IPS DF 19.7 (cell line): Measurements from ENCODE around the gene KIF22.
A peak's percentile ranks its signal among the peaks of the same experiment; 100 is the strongest.
"Not testable (repeated sequence)": the region's sequence is repeated elsewhere in the genome, so short reads cannot be mapped to it uniquely, and the experiment has no call there.

ENCODE experiments used
- DNase-seq: peaks from one replicate; pipeline ENCODE4 v3.0.0-alpha.2; 2013; ENCODE audit warnings: low read depth, low spot score

The KIF22 gene

DNA sequence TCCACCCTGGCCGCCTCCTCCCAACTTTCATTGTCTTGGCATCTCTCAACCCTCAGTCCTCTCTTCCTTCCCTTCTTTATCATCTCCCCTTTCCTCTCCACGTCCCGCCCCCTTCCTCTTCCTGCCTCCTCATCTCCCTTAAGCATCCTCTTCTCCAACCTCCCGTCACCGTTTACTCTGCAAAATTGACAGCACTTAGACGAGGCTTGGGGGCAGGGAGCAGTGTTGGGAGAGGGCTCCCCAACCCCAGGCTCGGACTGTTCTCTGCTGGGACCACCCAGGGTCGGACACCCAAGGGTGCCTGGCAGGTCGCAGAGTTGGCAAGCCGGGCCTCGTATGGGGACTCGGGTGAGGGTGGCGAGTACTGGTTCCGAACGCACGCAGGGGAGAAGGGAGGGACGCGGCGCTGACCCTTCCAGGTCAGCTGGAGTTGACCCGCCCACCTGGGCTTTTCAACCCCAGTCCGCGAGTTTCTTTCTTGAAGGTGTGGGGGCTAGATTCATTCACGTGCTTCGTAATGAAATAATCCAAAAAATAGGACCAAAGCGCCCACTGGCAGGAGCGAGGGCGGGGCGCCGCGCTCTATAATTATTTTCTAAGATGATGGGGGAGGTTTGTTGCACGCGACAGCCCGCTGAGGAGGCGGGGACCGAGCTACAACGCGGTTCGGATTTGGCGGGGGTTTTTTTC is 24.6 kb downstream of the KIF22 start:
- no peak for DNase-seq

DNA sequence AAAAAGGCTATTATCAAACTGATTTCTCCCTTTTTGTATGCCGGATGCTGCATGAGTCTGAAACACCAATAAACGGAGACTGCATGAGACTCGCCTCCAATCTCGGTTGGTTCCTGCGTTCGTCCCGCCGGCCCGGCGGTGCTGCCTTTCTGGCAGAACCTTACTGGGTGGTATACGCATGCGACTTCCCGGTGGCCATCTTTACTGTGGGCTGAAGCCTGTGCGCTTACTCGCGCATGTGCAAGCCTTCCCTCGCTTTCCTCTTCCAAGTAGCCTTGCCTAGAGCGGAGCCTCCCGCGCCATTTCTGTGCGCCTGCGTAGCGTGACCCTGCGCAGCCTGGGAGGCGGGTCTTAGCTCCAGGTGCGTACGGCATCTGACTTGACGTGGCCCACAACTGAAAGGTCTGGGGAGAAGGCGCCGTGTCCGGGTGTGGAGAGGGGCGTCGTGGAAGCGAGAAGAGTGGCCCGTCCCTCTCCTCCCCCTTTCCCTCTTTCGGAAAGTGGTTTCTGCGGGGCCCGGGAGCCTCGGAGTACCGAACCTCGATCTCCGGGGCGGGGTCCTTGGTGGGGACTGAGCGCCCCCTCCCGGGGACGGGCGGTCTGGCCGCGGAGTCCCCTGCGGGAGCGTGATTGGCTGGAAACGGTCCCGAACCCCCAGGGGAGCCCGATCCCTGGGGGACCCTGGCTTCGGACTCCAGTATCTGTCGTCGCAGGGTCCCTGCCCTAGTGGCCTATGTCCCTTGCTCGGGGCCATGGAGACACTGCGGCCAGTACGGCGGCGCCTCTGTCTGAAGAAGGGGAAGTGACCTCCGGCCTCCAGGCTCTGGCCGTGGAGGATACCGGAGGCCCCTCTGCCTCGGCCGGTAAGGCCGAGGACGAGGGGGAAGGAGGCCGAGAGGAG is 25.5 kb downstream of the KIF22 start, which contains the start of gene PAGR1:
Gene PAGR1, plus strand, starts transcription at position 360 of the 901 bp plus-strand sequence. Its CDS starts 374 bp downstream, at position 734.
- DNase-seq = peak; percentile 98

DNA sequence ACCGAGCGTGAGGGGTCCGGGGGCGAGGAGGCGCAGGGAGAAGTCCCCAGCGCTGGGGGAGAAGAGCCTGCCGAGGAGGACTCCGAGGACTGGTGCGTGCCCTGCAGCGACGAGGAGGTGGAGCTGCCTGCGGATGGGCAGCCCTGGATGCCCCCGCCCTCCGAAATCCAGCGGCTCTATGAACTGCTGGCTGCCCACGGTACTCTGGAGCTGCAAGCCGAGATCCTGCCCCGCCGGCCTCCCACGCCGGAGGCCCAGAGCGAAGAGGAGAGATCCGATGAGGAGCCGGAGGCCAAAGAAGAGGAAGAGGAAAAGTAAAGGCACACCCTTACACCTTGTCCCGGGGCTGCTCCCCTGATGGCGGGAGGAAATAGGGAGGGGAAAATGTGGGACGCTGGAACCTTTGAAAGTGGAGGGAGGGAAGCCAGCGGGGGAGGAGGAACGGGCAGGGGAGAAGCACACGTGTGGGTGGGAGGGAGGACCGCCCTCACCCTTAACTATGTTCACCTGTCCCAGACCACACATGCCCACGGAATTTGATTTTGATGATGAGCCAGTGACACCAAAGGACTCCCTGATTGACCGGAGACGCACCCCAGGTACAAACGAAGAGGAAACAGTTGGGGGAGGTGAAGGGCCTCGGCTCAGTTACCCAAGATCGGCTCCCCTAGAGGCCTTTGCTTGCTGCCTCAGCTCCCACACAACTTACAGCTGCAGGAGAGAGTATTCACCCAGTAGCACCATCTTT is 26.3 kb downstream of the KIF22 start:
- DNase-seq = no peak

DNA sequence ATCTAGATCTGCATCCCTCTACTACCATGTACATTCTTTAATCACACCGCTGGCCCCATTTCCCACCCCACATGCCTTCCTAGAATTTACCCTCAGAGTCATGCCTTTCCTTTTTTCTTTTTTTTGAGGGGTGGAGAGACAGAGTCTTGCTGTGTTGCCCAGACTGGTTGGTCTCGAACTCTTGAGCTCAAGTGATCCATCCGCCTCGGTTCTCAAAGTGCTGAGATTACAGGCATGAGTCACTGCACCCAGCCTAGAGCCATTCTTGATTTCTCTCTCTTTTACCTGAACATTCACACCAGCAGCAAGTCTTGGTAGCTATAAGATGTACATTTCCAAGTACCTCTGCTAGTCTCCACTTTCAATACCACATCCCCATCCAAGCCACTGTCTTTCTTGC is 27.5 kb downstream of the KIF22 start:
- no peak for DNase-seq

DNA sequence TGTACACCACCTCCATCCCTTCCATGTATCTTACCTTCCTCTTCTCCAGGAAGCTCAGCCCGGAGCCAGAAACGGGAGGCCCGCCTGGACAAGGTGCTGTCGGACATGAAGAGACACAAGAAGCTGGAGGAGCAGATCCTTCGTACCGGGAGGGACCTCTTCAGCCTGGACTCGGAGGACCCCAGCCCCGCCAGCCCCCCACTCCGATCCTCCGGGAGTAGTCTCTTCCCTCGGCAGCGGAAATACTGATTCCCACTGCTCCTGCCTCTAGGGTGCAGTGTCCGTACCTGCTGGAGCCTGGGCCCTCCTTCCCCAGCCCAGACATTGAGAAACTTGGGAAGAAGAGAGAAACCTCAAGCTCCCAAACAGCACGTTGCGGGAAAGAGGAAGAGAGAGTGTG is 29.0 kb downstream of the KIF22 start:
- no peak for DNase-seq

DNA sequence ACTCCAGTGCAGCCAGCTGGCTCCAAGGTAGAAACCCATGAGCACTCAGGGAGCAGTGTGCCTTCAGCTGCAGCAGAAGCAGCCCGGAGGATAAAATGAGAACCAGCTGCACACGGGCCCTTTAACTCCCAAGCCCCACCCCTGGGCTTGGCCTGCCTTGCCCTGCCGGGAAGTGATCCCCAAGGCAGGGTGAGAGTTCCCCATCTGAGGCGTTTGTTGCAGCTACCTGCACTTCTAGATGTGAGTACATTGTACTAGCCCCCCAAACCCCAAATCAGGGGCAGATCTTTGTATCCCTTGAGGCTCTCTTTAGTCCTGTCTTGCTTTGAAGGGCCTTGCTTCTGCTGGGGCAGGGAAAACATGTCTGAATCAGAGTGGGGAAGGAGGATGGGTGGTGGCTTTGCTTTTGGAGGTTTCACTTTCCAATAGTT is 29.7 kb downstream of the KIF22 start, which contains the start of gene MVP:
Gene MVP, plus strand, starts transcription at position 192 of the 431 bp plus-strand sequence. CDS start 10,088 bp downstream, outside the sequence.
- no peak for DNase-seq

DNA sequence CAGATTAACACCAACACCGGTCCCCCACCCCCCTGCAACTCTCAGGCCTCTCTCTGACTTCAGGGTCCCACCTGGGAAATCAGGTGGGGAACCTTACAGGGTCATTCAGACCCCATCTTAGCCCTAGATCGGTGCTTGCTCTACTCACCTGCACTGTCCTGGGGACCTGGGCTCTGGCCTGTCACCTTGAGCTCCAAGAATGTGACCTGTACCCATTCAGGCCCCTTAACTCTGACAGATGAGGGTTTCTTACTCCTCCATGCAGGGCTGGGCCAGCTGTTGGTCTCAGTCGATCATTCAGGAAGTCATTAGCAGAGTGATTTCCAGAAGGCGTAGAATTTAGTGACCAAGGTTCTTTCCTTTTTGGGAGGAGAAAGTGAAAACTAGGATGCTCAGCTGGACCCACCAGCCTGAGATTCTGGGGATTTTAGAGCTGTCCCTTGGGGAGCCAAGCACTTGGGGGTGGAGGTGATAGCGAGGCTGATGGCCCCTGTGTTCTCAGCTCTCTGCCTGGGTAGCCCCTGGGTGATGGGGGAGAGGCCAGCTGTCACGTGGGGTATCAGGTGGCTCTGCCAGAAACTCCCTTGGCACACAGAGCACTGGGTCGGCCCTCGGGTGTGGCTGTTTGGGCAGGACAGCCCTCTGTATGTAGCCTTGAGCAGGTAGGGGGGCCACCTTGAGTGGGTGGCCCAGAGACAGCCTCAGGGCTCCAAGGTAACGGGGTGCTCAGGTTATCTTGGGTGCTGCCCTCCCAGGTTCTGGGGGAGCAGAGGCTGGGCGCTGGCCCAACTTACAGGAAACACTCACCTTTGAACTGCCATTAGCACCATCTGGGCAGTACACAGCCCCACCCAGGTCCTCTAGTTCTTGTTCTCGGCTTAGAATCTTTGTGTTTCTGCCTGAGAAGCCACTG is 30.4 kb downstream of the KIF22 start:
- no peak for DNase-seq

DNA sequence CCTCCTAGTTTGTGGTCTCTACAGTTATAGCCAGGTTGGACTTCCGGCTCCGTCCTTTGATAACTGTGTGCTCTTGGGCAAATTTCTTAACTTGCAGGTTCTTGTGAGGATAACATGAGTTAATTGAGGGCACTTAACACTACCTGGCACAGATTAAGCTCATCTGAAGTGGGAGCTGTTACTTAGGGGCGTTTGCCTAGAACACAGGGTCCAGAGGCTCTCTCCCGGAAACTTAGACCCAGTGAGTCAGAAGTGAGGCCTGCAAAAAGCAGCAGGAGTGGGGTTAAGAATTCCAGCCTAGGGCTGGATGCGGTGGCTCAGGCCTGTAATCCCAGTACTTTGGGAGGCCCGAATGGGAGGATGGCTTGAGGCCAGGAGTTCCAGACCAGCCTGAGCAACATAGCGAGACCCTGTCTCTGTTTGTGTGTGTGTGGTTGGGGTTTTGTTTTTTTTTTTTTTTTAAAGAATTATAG is 31.1 kb downstream of the KIF22 start:
- no peak for DNase-seq

DNA sequence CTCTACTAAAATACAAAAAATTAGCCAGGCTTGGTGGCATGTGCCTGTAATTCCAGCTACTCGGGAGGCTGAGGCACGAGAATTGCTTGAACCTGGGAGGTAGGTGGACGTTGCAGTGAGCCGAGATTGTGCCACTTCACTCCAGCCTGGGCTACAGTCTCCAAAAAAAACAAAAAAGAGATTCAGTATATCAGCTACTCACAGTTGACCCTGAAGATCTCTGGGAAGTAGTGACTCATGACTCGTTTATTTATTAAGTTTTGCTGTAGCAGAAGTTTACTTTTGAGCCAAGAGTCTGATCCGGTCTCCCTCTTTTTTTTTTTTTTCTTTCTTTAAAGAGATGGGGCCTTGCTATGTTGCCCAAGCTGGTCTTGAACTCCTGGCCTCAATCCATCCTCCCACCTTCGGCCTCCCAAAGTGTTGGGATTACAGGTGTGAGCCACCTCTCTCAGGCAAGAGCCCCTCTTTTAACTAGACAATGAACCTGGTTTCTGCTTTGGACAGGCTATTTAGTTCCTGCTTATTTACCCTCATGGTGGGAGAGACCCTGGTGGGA is 34.1 kb downstream of the KIF22 start:
- DNase-seq = no peak

DNA sequence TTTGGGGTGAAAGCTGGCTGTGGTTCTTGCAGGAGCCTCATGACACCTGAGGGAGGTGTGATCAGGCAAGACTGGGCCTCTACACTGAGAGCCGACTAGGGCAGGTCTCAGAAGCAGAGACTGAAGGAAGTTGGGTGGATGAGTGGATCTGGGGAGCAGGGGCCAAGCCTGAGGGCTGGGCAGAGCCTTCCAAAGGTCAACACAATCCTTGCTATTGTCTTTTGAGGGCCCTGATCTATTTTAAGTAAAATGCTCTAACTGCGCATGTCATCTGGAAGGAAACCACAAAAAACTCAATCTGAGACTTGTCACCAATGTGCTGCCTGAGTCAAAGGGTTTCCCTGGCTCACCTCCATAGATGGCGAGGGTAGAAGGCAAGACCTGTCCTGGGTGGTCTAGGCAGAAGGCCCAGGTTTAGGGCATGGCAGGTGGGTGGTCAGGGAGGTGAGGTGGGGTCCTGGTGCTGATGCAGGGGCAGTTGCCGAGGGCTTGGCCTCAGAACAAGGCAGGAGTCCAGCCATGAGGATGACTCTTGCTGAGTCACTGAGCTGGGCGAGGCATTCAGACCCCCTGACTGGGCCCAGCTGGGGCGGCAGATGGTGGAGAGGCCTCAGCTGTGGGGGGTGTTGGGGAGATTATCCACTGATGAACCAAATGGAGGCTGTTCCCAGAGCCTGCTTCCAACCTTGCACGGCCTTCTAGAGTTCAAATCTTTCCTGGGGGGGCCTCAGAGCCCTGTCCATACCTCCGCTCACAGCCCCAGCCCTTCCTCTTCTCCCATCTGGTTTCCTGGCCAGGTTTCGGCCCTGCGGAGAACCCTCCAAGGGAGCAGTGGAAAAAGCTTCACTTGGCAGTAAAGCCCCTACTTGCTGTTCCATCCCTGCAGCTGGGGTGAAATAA is 34.8 kb downstream of the KIF22 start:
- no peak for DNase-seq

DNA sequence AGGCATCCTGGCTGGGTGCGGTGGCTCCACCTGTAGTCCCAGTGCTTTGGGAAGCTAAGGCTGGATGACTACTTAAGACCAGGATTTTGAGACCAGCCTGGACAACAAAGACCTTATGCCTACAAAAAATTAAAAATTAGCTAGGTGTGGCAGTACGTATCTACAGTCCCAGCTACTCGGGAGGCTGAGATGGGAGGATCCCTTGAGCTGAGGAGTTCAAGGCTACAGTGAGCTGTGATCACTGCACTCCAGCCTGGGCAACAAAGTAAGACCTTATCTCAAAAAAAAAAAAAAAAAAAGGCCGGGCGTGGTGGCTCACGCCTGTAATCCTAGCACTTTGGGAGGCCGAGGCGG is 35.8 kb downstream of the KIF22 start:
- no peak for DNase-seq

DNA sequence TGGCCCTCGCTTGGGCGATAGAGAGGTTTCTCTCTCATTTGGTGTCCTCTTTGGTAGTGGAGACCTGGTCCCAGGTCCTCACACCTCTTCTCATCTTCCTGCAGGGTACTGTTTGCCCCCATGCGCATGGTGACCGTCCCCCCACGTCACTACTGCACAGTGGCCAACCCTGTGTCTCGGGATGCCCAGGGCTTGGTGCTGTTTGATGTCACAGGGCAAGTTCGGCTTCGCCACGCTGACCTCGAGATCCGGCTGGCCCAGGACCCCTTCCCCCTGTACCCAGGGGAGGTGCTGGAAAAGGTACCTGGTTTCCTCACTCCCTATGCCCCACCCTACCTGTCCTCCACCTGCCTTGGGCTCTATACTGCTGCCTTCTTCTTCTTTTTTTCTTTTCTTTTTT is 40.2 kb downstream of the KIF22 start:
- DNase-seq = no peak

DNA sequence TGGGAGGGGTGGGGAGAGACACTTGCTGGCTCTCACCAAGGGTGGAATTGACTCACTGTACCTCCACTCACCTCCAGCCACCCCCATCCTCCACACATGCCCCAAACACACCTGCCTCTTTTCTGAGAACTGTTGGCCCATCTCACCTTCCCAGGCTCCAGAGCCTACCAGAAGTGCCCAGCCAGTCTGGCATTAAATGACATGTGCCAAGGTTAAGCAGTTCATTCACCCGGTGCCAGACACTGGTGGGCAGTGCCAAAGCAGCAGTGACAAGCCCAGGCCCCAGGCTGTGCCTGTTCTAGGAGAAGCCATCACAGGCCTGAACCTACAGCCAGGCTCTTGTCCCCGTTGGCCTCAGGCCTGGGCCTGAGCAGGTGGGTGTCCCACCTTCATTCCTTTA is 40.9 kb downstream of the KIF22 start:
- DNase-seq = no peak

DNA sequence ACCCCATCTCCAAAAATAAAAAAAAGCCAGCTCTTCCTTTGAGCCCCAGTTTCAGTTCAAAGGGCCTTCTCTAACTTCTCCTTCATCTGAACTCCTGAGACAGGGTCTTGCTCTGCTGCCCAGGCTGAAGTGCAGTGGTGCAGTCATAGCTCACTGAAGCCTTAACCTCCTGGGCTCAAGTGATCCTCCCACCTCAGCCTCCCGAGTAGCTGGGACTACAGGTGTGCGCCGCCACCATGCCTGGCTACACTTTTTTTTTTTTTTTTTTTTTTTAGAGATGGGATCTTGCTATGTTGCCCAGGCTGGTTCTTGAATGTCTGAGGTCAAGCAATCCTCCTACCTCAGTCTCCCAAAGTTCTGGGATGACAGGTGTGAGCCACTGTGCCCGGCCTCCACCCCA is 42.7 kb downstream of the KIF22 start:
- not testable (repeated sequence) for DNase-seq

DNA sequence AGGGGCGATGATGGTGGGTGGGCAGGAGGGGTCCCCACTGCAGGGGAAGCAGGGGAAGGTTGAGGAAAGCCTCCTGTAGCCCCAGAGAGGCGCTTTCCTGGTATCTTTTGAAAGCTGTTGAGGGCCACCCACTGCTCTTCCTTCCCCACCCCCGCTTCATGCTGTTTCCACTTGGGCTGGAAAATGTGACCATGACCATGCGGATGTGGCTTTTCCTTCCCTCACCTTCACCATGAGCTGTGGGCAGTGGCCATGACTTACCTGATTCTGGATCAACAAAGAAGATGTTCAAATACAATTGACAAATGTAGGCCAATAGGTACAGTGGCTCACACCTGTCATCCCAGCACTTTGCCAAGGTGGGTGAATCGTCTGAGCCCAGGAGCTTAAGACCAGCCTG is 43.5 kb downstream of the KIF22 start:
- DNase-seq = no peak

DNA sequence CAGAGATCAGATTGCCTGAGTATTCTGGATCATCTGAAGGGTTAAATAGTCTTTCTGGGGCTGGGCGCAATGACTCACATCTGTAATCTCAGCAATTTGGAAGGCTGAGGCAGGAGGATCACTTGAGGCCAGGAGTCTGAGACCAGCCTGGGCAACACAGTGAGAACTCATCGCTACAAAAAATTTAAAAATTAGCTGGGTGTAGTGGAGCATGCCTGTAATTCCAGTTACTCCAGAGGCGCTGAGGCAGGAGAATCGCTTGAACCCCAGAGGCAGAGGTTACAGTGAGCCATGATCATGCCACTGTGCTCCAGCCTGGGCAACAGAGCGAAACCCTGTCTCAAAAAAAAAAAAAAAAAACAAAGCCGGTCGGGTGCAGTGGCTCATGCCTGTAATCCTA is 45.4 kb downstream of the KIF22 start:
- no peak for DNase-seq

DNA sequence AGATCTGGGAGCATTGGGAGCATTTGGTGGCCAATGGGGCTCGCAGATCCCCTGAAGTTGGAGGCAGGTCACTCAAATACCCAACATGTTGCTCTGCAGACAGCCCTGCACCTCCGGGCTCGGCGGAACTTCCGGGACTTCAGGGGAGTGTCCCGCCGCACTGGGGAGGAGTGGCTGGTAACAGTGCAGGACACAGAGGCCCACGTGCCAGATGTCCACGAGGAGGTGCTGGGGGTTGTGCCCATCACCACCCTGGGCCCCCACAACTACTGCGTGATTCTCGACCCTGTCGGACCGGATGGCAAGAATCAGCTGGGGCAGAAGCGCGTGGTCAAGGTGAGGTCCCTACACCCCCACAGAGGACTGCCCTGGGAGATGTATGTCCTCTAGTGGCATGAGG is 46.1 kb downstream of the KIF22 start:
- no peak for DNase-seq

DNA sequence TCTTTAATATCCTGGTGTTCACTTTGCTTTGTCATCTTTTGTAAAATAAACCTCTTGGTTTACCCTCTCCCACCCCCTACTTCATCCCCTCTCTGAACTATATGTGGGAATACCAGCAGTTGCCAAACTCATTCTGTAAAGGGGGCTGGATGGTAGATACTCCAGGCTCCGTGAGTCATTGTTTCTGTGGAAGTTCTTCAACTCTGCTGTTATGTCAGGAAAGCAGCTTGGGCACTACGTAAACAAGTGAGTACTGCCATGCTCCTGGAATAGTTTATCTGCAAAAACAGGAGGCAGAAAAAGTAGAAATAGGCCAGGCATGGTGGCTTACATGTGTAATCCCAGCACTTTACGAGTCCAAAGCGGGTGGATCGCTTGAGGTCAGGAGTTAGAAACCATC is 47.3 kb downstream of the KIF22 start:
- no peak for DNase-seq

DNA sequence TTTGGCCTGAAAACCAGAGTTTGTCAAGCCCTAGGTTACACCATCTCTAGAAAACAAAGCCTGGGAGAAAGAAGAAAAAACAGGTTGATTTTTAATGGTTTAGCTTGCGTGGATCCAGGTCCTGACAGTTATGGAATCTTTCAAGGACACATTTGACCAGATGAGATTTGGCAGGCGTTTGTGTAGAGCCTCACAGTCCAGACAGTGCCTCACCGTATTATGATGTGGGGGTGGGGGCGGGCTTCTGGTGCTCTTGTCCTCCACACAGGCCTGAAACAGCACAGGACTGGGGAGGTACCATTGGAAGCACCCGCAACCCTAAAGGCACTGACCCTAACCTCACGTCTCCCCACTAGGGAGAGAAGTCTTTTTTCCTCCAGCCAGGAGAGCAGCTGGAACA is 49.3 kb downstream of the KIF22 start:
- DNase-seq = no peak

DNA sequence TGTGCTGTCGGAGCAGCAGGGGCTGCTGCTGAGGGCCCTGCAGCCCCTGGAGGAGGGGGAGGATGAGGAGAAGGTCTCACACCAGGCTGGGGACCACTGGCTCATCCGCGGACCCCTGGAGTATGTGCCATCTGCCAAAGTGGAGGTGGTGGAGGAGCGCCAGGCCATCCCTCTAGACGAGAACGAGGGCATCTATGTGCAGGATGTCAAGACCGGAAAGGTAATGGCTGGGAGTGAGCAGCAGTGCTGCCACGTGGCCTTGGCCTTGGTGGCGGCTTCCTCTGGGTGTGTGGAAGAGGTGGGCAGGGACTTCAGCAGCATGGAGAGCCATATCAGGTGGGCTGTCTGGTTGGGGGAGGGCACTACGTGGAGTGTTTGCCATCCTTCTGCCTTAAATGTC is 49.7 kb downstream of the KIF22 start:
- no peak for DNase-seq
